ENCODE measurements around the gene PSMB2. TPM values are rescaled to one million over a fixed set of nuclear protein-coding genes. Genes with fewer than 3 reads are reported as not detected.

Gene PSMB2
- total RNA-seq, 1 donor from 2014 or later, result 70.7 TPM

GRCh38 chr1:35680271-35680670, 38.9 kb upstream of the PSMB2 start:
- Mint-ChIP-seq H3K4me3 (ENCODE audit: unreplicated experiment) (no peak overlapping the region), H3K36me3 (ENCODE audit: unreplicated experiment) (no peaks in the 10 kb centered on the region), H3K9me3 (ENCODE audit: unreplicated experiment) (no peaks in the 10 kb centered on the region), H3K27me3 (ENCODE audit: unreplicated experiment) (peaks cover 52% of the 10 kb centered on the region), H3K4me1 (ENCODE audit: unreplicated experiment) (no peaks in the 10 kb centered on the region), H3K27ac (ENCODE audit: unreplicated experiment) (no peak overlapping the region)
- no peak for DNase-seq (ENCODE audit: extremely low spot score, unreplicated experiment)
- no peak for TF ChIP-seq CTCF (IDR thresholded peaks at IDR 0.05)

- no peaks in the 10 kb centered on the region for H3K9me3 Mint-ChIP-seq (ENCODE audit: unreplicated experiment)
- H3K27ac Mint-ChIP-seq (ENCODE audit: unreplicated experiment), result no peak overlapping the region
- H3K36me3 Mint-ChIP-seq (ENCODE audit: unreplicated experiment), result no peaks in the 10 kb centered on the region
- no peak overlapping the region for H3K4me3 Mint-ChIP-seq (ENCODE audit: unreplicated experiment)
- peaks cover 47% of the 10 kb centered on the region for H3K27me3 Mint-ChIP-seq (ENCODE audit: unreplicated experiment)
- DNase-seq (ENCODE audit: extremely low spot score, unreplicated experiment), result no peak
- TF ChIP-seq CTCF (IDR thresholded peaks at IDR 0.05), result no peak
- H3K4me1 Mint-ChIP-seq (ENCODE audit: unreplicated experiment), result no peaks in the 10 kb centered on the region
Measured at GRCh38 chr1:35675773-35676172, 34.4 kb upstream of the PSMB2 start.

- Mint-ChIP-seq H3K4me1 (ENCODE audit: unreplicated experiment) (no peaks in the 10 kb centered on the region), H3K9me3 (ENCODE audit: unreplicated experiment) (no peaks in the 10 kb centered on the region), H3K27ac (ENCODE audit: unreplicated experiment) (no peak overlapping the region), H3K4me3 (ENCODE audit: unreplicated experiment) (no peak overlapping the region), H3K27me3 (ENCODE audit: unreplicated experiment) (peaks cover 41% of the 10 kb centered on the region), H3K36me3 (ENCODE audit: unreplicated experiment) (no peaks in the 10 kb centered on the region)
- DNase-seq (ENCODE audit: extremely low spot score, unreplicated experiment), result no peak
- TF ChIP-seq CTCF (IDR thresholded peaks at IDR 0.05), result no peak
Measured at GRCh38 chr1:35674111-35674510, 32.8 kb upstream of the PSMB2 start.

- no peak for TF ChIP-seq CTCF (IDR thresholded peaks at IDR 0.05)
- Mint-ChIP-seq H3K4me1 (ENCODE audit: unreplicated experiment) (no peaks in the 10 kb centered on the region), H3K9me3 (ENCODE audit: unreplicated experiment) (no peaks in the 10 kb centered on the region), H3K36me3 (ENCODE audit: unreplicated experiment) (no peaks in the 10 kb centered on the region), H3K27me3 (ENCODE audit: unreplicated experiment) (peaks cover 44% of the 10 kb centered on the region), H3K27ac (ENCODE audit: unreplicated experiment) (no peak overlapping the region), H3K4me3 (ENCODE audit: unreplicated experiment) (no peak overlapping the region)
- no peak for DNase-seq (ENCODE audit: extremely low spot score, unreplicated experiment)
Measured at GRCh38 chr1:35672116-35672515, 30.8 kb upstream of the PSMB2 start.

- Mint-ChIP-seq H3K27ac (ENCODE audit: unreplicated experiment) (no peak overlapping the region), H3K4me1 (ENCODE audit: unreplicated experiment) (no peaks in the 10 kb centered on the region), H3K4me3 (ENCODE audit: unreplicated experiment) (no peak overlapping the region), H3K27me3 (ENCODE audit: unreplicated experiment) (peaks cover 51% of the 10 kb centered on the region), H3K9me3 (ENCODE audit: unreplicated experiment) (no peaks in the 10 kb centered on the region), H3K36me3 (ENCODE audit: unreplicated experiment) (no peaks in the 10 kb centered on the region)
- no peak for TF ChIP-seq CTCF (IDR thresholded peaks at IDR 0.05)
- DNase-seq (ENCODE audit: extremely low spot score, unreplicated experiment), result no peak
Measured at GRCh38 chr1:35668506-35668905, 27.2 kb upstream of the PSMB2 start.
